GM12873 (cell line): ENCODE data around the gene NOX3.

Experiments used
- CTCF ChIP-seq: IDR thresholded peaks from 2 replicates; pipeline ENCODE4 v1.5.1; 2012; ENCODE audit warnings: low read depth, mild to moderate bottlenecking, moderate library complexity, low read length, control low read depth; ENCODE audit not compliant: insufficient read depth; ENCODE audit errors: missing control alignments

NOX3 gene

GRCh38 chr6:155396605-155397004, 59.0 kb downstream of the NOX3 start:
- TF ChIP-seq CTCF, result no peak

GRCh38 chr6:155395339-155395738, 60.3 kb downstream of the NOX3 start:
- no peak for TF ChIP-seq CTCF

- TF ChIP-seq CTCF, result no peak
These were observed 66.5 kb downstream of the NOX3 start for GRCh38 chr6:155389130-155389529.

GRCh38 chr6:155388591-155388990, 67.0 kb downstream of the NOX3 start:
- no peak for TF ChIP-seq CTCF

- no peak for TF ChIP-seq CTCF
These were observed 68.2 kb downstream of the NOX3 start for GRCh38 chr6:155387481-155387880.

GRCh38 chr6:155384321-155384952, 71.2 kb downstream of the NOX3 start:
- no peak for TF ChIP-seq CTCF

- TF ChIP-seq CTCF, result no peak
These were observed 71.7 kb downstream of the NOX3 start for GRCh38 chr6:155383913-155384312.
